Smooth muscle cell (in vitro differentiated cells): ENCODE results near the gene SHISA6. TPM values are rescaled to one million over a fixed set of nuclear protein-coding genes. Genes with fewer than 3 reads are reported as not detected.

ENCODE experiments used
- DNase-seq: peaks from one replicate; lab custom pipeline; 2025; ENCODE audit not compliant: unreplicated experiment; lab: John Stamatoyannopoulos, UW
- H2AFZ ChIP-seq: fragments of 200-600 bp; sonication (generic); 2 replicates; pipeline ENCODE4 v1.6.0; 2016; ENCODE audit warnings: antibody characterized with exemption, low read depth, mild to moderate bottlenecking
- H3F3A ChIP-seq: fragments of 200-600 bp; sonication (generic); 2 replicates; pipeline ENCODE4 v1.6.0; 2017; ENCODE audit warnings: antibody characterized with exemption, low read depth
- H3K27ac ChIP-seq: fragments of 200-600 bp; sonication (generic); 2 replicates; pipeline ENCODE4 v1.5.1; 2016; ENCODE audit warnings: low read depth, mild to moderate bottlenecking
- H3K27me3 ChIP-seq: fragments of 200-600 bp; sonication (generic); 2 replicates; pipeline ENCODE4 v1.6.1; 2016; ENCODE audit warnings: low read depth, mild to moderate bottlenecking
- H3K36me3 ChIP-seq: fragments of 200-600 bp; sonication (generic); 2 replicates; pipeline ENCODE4 v1.5.1; 2016; ENCODE audit warnings: low read depth
- H3K4me1 ChIP-seq: fragments of 200-600 bp; sonication (generic); 2 replicates; pipeline ENCODE4 v1.5.1; 2016; ENCODE audit warnings: low read depth
- H3K4me2 ChIP-seq: fragments of 200-600 bp; sonication (generic); 2 replicates; pipeline ENCODE4 v1.6.0; 2016; ENCODE audit warnings: mild to moderate bottlenecking
- H3K4me3 ChIP-seq: fragments of 200-600 bp; sonication (generic); 2 replicates; pipeline ENCODE4 v1.5.1; 2016; ENCODE audit warnings: mild to moderate bottlenecking
- H3K79me2 ChIP-seq: fragments of 200-600 bp; sonication (generic); 2 replicates; pipeline ENCODE4 v1.6.0; 2016; ENCODE audit warnings: low read depth, mild to moderate bottlenecking
- H3K9ac ChIP-seq: fragments of 200-600 bp; sonication (generic); 2 replicates; pipeline ENCODE4 v1.6.0; 2016; ENCODE audit warnings: low read depth
- H3K9me3 ChIP-seq: fragments of 200-600 bp; sonication (generic); replicated peaks from 2 replicates; pipeline ENCODE4 v1.5.1; 2016; ENCODE audit warnings: low read depth
- H4K20me1 ChIP-seq: fragments of 200-600 bp; sonication (generic); 2 replicates; pipeline ENCODE4 v1.6.0; 2016; ENCODE audit warnings: low read depth
- CTCF ChIP-seq: fragments of 200-600 bp; sonication (generic); IDR thresholded peaks from 2 replicates; pipeline ENCODE4 v1.5.1; 2017; ENCODE audit warnings: borderline replicate concordance, mild to moderate bottlenecking, antibody characterized with exemption; ENCODE audit not compliant: insufficient read depth, poor library complexity, severe bottlenecking
- WGBS: methylation state at CpG from one replicate; pipeline ENCODE4 v1.1.7; 2016; ENCODE audit warnings: low lambda C conversion rate; 5-methylcytosine and 5-hydroxymethylcytosine counted together
- polyA plus RNA-seq: library from polyadenylated mRNA; unstranded; fragments of >200 nt; fragmentation: Nextera tagmentation; extraction: Ambion mirVana; gene quantifications from 2 replicates; pipeline ENCODE4 v1.2.1, GENCODE V29; 2016
- total RNA-seq: library from RNA; depleted of rRNA; stranded (reverse); fragments of >200 nt; gene quantifications from 2 replicates; pipeline ENCODE4 v1.2.3, GENCODE V29; 2014

SHISA6 gene
- total and polyA plus RNA-seq, 2 experiments from 2014 or later: 0.04 to 0.35 TPM

GRCh38 chr17:11332706-11333105 is 91.7 kb downstream of the SHISA6 start:
- H3K9me3 ChIP-seq: no peaks in the 10 kb centered on the region
- no peak overlapping the region for H3K4me2 ChIP-seq
- no peaks in the 10 kb centered on the region for H4K20me1 ChIP-seq
- WGBS: 95% methylated on average over 7 of the region's 7 CpGs
- no peak overlapping the region for H2AFZ ChIP-seq
- H3K27ac ChIP-seq: no peak overlapping the region
- H3K4me3 ChIP-seq: no peak overlapping the region
- DNase-seq: no peak
- H3K79me2 ChIP-seq: no peaks in the 10 kb centered on the region
- no peaks in the 10 kb centered on the region for H3K27me3 ChIP-seq
- H3K36me3 ChIP-seq: no peaks in the 10 kb centered on the region
- H3K9ac ChIP-seq: no peak overlapping the region
- peaks cover 9% of the 10 kb centered on the region for H3F3A ChIP-seq
- no peak for TF ChIP-seq CTCF
- peaks cover 21% of the 10 kb centered on the region for H3K4me1 ChIP-seq

- no peaks in the 10 kb centered on the region for H3K36me3 ChIP-seq
- H4K20me1 ChIP-seq: no peaks in the 10 kb centered on the region
- WGBS: 95% methylated on average over 4 of the region's 4 CpGs
- no peak overlapping the region for H3K4me2 ChIP-seq
- no peaks in the 10 kb centered on the region for H3K27me3 ChIP-seq
- no peak overlapping the region for H2AFZ ChIP-seq
- H3F3A ChIP-seq: peaks cover 9% of the 10 kb centered on the region
- H3K79me2 ChIP-seq: no peaks in the 10 kb centered on the region
- peaks cover 21% of the 10 kb centered on the region for H3K4me1 ChIP-seq
- no peak for TF ChIP-seq CTCF
- no peak overlapping the region for H3K27ac ChIP-seq
- H3K9me3 ChIP-seq: no peaks in the 10 kb centered on the region
- DNase-seq: no peak
- H3K4me3 ChIP-seq: no peak overlapping the region
- H3K9ac ChIP-seq: no peak overlapping the region
Measured at GRCh38 chr17:11334493-11334892, 93.5 kb downstream of the SHISA6 start.

- H3K27ac ChIP-seq: no peak overlapping the region
- H4K20me1 ChIP-seq: no peaks in the 10 kb centered on the region
- H3K4me1 ChIP-seq: peaks cover 13% of the 10 kb centered on the region
- WGBS: 93% methylated on average over 5 of the region's 5 CpGs
- no peak overlapping the region for H2AFZ ChIP-seq
- no peak for TF ChIP-seq CTCF
- H3K27me3 ChIP-seq: no peaks in the 10 kb centered on the region
- no peak overlapping the region for H3K9ac ChIP-seq
- no peaks in the 10 kb centered on the region for H3K9me3 ChIP-seq
- no peaks in the 10 kb centered on the region for H3F3A ChIP-seq
- no peaks in the 10 kb centered on the region for H3K36me3 ChIP-seq
- no peak overlapping the region for H3K4me2 ChIP-seq
- no peak overlapping the region for H3K4me3 ChIP-seq
- no peaks in the 10 kb centered on the region for H3K79me2 ChIP-seq
- DNase-seq: no peak
Measured at GRCh38 chr17:11336290-11336689, 95.3 kb downstream of the SHISA6 start.

- Histone ChIP-seq H3K9me3 (no peaks in the 10 kb centered on the region), H3K36me3 (no peaks in the 10 kb centered on the region), H3K9ac (no peak overlapping the region), H3K27me3 (no peaks in the 10 kb centered on the region), H3K4me3 (no peak overlapping the region), H4K20me1 (no peaks in the 10 kb centered on the region), H3F3A (no peaks in the 10 kb centered on the region), H3K79me2 (no peaks in the 10 kb centered on the region), H3K27ac (no peak overlapping the region), H3K4me1 (no peaks in the 10 kb centered on the region), H2AFZ (no peak overlapping the region), H3K4me2 (no peak overlapping the region)
- 89% methylated on average over 3 of the region's 3 CpGs for WGBS
- DNase-seq: no peak
- no peak for TF ChIP-seq CTCF
Measured at GRCh38 chr17:11340803-11341202, 99.8 kb downstream of the SHISA6 start.
